ENCODE data around the gene TTLL12.

The TTLL12 gene

GRCh38 chr22:43166132-43166930, 20.6 kb downstream of the TTLL12 start:
- TF ChIP-seq ZFX (IDR thresholded peaks at IDR 0.05; ENCODE audit: borderline replicate concordance) = no peak
- TF ChIP-seq CTCF (IDR thresholded peaks at IDR 0.05) = no peak

GRCh38 chr22:43164636-43165035, 22.3 kb downstream of the TTLL12 start:
- H3K27ac ChIP-seq = no peak overlapping the region
- TF ChIP-seq CTCF (IDR thresholded peaks at IDR 0.05) = no peak
- no peak for TF ChIP-seq ZFX (IDR thresholded peaks at IDR 0.05; ENCODE audit: borderline replicate concordance)

More at GRCh38 chr22:43166132-43166930, 20.6 kb downstream of the TTLL12 start:
- H3K27ac ChIP-seq = no peak overlapping the region

- TF ChIP-seq CTCF (IDR thresholded peaks at IDR 0.05) (no peak), ZFX (IDR thresholded peaks at IDR 0.05; ENCODE audit: borderline replicate concordance) (no peak)
- H3K27ac ChIP-seq = no peak overlapping the region
These were observed 23.6 kb downstream of the TTLL12 start for GRCh38 chr22:43163241-43163795.

- no peak overlapping the region for H3K27ac ChIP-seq
- no peak for TF ChIP-seq ZFX (IDR thresholded peaks at IDR 0.05; ENCODE audit: borderline replicate concordance)
- TF ChIP-seq CTCF (IDR thresholded peaks at IDR 0.05) = no peak
These were observed 24.4 kb downstream of the TTLL12 start for GRCh38 chr22:43162412-43163150.

- no peak overlapping the region for H3K27ac ChIP-seq
- TF ChIP-seq CTCF (IDR thresholded peaks at IDR 0.05) (no peak), ZFX (IDR thresholded peaks at IDR 0.05; ENCODE audit: borderline replicate concordance) (no peak)
These were observed 26.3 kb downstream of the TTLL12 start for GRCh38 chr22:43160497-43161126.

GRCh38 chr22:43159484-43160178, 27.3 kb downstream of the TTLL12 start:
- H3K27ac ChIP-seq = no peak overlapping the region
- TF ChIP-seq CTCF (IDR thresholded peaks at IDR 0.05) (peak; percentile 40), ZFX (IDR thresholded peaks at IDR 0.05; ENCODE audit: borderline replicate concordance) (no peak)

Measured in 22Rv1 (cell line).